Stimulated activated naive CD4-positive, alpha-beta T cell treated with Interleukin-2 at 50 U/mL for 16 hours (primary cell): ENCODE results near the gene GADD45GIP1.
A peak's percentile ranks its signal among the peaks of the same experiment; 100 is the strongest.
"Not testable (repeated sequence)": the region's sequence is repeated elsewhere in the genome, so short reads cannot be mapped to it uniquely, and the experiment has no call there.

Experiments
- DNase-seq: peaks from one replicate; lab custom pipeline; 2025; lab: John Stamatoyannopoulos, UW

GADD45GIP1 gene

GRCh38 chr19:12957389-12957952, 448 bp upstream of the GADD45GIP1 start:
- not testable (repeated sequence) for DNase-seq

- no peak for DNase-seq
These were observed 1.0 kb downstream of the GADD45GIP1 start for GRCh38 chr19:12955996-12956395.

GRCh38 chr19:12955575-12955974, 1.4 kb downstream of the GADD45GIP1 start:
- DNase-seq, result not testable (repeated sequence)

GRCh38 chr19:12954612-12954962, 2.4 kb downstream of the GADD45GIP1 start:
- DNase-seq, result no peak

GRCh38 chr19:12953799-12954611, 3.0 kb downstream of the GADD45GIP1 start:
- no peak for DNase-seq

GRCh38 chr19:12953138-12953798, 3.8 kb downstream of the GADD45GIP1 start:
- DNase-seq, result no peak

GRCh38 chr19:12952488-12953137, 4.4 kb downstream of the GADD45GIP1 start:
- DNase-seq, result no peak

GRCh38 chr19:12952050-12952449, 5.0 kb downstream of the GADD45GIP1 start:
- DNase-seq, result not testable (repeated sequence)

GRCh38 chr19:12949363-12950283, 7.4 kb downstream of the GADD45GIP1 start:
- no peak for DNase-seq

- DNase-seq, result no peak
These were observed 8.2 kb downstream of the GADD45GIP1 start for GRCh38 chr19:12948612-12949362.

- DNase-seq, result no peak
These were observed 9.1 kb downstream of the GADD45GIP1 start for GRCh38 chr19:12947702-12948611.

GRCh38 chr19:12946731-12947496, 10.1 kb downstream of the GADD45GIP1 start:
- no peak for DNase-seq

- peak; percentile 52 for DNase-seq
These were observed 10.8 kb downstream of the GADD45GIP1 start for GRCh38 chr19:12946092-12946721.

GRCh38 chr19:12945479-12946091, 11.4 kb downstream of the GADD45GIP1 start, which contains the start of gene RAD23A:
Gene RAD23A (plus strand): TSS chr19:12945862. CDS start chr19:12945949, 87 bp downstream.
- peak; percentile 95 for DNase-seq

- DNase-seq, result no peak
These were observed 12.8 kb downstream of the GADD45GIP1 start for GRCh38 chr19:12944104-12944674.

- no peak for DNase-seq
These were observed 13.5 kb downstream of the GADD45GIP1 start for GRCh38 chr19:12943437-12944044.

GRCh38 chr19:12940897-12941296, 16.1 kb downstream of the GADD45GIP1 start:
- DNase-seq, result no peak
